Tibial nerve (tissue), 3 donors: ENCODE data around the gene SNX10.

Source experiments
- POLR2A ChIP-seq, 2 donors: fragments of 450-650 bp; IDR thresholded peaks; one replicate each; pipeline ENCODE4 v1.6.1; 2017; ENCODE audit warnings: antibody characterized with exemption in 2 of 2, mild to moderate bottlenecking in 2 of 2, moderate library complexity in 2 of 2
- TF ChIP-seq, protein P1 (sequence below), 5 experiments: fragments of 200-600 bp in 3 of 5; fragments of 450-650 bp in 2 of 5; sonication (generic) in 3 of 5; IDR thresholded peaks; one replicate each; pipeline ENCODE4 v1.5.1; 2016 to 2019; ENCODE audit warnings: antibody characterized with exemption in 5 of 5, mild to moderate bottlenecking in 3 of 5, moderate library complexity in 2 of 5

GRCh38 chr7:26308551-26308950 is 16.9 kb downstream of the SNX10 start:
- TF ChIP-seq POLR2A (IDR thresholded peaks at IDR 0.05) = no peak
- TF ChIP-seq, protein P1, sequence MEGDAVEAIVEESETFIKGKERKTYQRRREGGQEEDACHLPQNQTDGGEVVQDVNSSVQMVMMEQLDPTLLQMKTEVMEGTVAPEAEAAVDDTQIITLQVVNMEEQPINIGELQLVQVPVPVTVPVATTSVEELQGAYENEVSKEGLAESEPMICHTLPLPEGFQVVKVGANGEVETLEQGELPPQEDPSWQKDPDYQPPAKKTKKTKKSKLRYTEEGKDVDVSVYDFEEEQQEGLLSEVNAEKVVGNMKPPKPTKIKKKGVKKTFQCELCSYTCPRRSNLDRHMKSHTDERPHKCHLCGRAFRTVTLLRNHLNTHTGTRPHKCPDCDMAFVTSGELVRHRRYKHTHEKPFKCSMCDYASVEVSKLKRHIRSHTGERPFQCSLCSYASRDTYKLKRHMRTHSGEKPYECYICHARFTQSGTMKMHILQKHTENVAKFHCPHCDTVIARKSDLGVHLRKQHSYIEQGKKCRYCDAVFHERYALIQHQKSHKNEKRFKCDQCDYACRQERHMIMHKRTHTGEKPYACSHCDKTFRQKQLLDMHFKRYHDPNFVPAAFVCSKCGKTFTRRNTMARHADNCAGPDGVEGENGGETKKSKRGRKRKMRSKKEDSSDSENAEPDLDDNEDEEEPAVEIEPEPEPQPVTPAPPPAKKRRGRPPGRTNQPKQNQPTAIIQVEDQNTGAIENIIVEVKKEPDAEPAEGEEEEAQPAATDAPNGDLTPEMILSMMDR (IDR thresholded peaks at IDR 0.05) = no peak
